Stimulated activated CD8-positive, alpha-beta memory T cell treated with anti-CD3 and anti-CD28 coated beads, Interleukin-12 subunit alpha, Interleukin-12 subunit beta, amount 100 ng/mL, for 1 hour (primary cell): ENCODE data around the gene SLC25A48.

ENCODE experiments used
- DNase-seq: peaks from one replicate; pipeline ENCODE4 v3.0.0-alpha.2; 2020; ENCODE audit warnings: low read depth

Gene SLC25A48

DNA sequence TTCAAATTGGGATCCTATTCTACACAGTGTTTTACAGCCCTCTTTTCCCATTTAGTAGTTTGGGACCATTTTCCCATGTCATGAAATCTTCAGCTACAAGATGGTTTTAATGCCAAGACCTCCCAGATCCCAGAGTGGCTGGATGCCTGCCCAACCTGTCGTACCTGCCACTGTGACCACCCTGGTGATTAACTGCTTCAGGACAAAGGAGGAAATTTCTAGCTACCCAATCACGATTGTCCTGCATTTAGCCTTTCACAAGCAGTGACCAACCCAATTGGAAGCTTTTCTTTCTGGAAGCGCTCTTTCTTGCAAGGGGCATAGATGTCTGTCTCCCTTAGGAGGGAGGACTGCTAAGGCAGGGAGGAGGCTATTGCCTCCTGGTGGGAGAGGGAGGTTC, 47.4 kb downstream of the SLC25A48 start:
- DNase-seq, result no peak

DNA sequence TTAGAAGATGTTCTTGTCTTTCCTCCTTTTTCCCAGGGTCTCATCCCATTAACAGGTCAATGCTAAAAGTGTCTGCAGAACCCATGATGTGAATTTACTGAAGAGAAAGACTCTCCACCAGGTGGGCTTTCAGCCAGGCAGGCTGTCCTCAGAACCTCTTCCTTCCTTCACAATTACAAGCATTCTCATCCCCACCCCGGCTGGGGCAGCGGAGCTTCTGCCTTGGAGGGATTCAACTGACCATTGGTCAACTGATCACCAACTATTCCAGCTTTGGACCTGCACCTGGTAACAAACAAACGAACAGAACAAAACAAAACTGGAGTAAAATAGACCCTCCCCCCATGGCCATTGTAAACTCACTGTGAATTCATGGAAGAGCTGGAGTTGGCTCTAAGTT, 48.6 kb downstream of the SLC25A48 start:
- no peak for DNase-seq

DNA sequence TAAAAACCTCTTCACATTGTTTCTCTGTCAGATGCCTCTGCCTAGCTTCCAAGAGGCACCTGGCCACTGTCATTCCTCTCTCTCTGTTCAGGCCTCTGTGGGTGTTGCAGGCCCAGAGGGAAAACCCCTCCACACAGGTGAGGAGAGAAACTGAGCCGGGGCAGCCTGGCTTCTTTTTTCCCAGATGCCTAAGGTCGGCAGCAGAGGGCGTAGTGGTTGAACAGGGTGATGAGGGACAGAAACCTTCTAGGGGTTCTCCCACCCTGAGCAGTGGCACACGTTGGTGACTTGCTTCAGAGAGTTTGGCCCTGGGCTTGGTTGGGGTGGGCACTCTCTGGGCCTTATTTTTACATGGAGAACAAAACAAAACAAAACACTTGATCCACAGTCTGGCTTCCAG, 49.0 kb downstream of the SLC25A48 start:
- no peak for DNase-seq

DNA sequence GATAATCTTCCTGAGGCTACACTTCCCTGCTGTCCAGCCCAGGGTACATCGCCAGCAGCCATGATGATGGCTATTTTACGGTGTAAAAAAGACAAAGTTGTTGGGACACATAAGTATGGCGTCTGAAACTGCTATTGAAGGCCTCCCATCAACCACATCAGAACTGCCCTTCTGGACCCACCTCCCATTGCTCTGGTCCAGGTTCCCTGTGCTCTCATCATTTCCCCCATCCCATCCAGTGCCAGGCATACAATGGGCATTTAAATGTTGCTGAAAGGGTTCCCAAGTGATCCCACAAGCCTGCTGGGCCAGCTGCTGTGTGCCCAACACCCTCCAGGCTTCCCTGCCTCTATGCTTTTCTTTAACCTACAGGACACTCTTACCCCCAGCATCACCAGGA, 50.6 kb downstream of the SLC25A48 start:
- no peak for DNase-seq

DNA sequence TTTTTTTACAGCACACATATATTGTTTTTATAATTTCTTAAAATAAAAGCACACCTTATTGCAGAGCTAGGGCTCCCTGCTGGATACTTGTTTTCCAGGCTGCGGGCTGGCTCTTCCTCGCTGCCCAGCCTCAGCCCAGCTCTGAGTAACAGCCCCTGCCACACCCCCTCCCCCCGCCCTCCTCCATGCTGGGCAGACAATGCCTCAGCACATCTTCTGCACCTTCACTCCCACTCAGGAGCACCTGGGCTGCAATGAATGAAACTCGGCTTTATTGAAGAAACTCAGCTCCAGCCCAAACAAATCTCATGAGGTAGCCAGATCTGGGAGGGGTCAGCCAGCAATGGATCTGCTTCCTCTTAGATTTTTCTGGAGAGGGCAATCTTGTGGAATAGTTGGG, 51.7 kb downstream of the SLC25A48 start:
- DNase-seq, result no peak

DNA sequence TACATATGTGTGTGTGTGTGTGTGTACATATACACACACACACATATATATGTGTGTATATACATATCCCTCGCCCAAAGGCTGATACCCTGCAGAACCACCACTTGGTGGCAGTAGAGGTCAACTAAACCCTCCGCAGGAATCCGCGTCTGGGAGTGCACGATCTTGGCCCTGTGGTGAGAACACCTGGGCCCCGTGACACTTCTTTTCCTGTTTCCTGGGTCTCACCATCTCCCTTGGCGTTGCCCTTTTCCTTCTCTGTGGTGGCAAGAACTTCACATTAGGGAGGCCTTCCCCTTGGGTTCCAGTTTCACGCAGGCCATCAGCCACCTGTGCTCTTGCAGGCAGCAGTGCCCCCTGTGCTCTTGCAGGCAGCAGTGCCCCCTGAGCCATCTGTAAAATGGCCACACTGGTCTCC, 53.0 kb downstream of the SLC25A48 start:
- peak; percentile 29 for DNase-seq

DNA sequence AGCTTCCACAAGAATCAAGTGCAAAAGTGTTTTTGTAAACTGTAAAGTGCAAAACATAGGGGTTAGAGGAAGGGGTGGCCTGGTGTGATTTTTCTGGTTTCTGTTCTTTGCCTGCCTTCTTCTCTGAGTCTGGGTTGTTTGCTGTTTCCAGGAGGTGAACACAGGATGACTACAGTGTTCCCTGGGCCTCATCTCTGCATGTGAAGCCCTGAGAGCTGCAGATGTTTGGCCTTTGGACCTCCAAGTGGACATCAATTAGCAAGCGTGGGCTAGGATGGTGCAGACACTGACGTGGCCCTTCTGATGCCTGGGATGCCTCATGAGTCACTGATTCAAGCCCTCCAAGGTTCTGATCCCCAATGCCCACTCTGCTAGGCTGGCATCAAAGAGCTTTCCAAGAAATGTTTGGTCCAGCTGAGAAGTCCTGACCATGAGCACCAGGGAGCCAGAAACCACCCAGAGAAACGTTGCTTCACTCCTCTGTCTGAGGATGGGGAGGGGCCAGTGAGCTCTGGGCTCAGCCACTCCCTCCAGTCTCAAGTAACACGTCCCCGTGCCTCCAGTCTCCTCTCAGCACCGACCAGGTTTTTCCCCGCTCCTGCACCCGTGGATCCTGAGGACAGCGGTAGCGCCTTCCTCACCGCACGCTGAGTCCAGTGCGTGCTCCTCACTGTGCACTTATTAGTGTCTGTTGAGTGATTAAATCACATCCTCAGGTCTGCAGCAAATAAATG, 53.6 kb downstream of the SLC25A48 start:
- DNase-seq, result no peak

DNA sequence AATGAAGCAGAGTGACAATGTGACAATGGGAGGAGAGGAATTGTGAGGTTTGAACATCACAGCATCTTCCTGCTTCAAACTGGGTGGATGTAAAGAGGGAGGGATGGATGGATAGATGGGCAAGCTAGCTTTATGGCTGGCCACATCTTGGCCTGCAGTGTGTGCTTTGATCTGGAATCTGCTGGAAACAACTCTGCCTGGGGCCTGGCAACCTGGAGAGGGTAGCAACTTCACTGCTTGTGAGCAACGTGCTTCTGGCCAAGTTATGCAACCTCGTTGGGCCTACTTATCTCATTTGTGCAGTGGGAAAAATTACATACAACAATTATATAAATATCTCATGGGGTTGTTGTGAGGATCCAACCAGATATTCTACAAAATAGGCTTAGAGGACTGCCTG, 55.8 kb downstream of the SLC25A48 start:
- no peak for DNase-seq

DNA sequence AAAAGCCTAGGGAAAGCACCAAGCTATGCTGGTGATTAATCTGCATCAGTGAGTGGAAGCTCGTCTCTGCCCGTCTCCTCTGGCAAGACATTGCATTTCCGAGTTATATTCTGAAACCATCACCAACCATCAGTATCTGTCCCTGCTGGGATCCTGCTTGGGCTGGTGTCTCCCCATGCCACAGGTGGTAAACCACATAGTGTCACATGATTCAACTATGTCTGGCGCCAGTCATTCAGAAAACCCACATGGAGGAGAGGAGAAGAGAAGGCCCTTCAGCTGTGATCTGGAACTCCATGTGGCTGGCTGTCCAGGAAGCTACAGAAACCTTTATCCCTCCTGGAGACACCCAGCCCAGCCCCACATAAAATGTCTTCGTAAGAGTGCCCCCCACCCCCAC, 56.4 kb downstream of the SLC25A48 start:
- DNase-seq, result no peak

DNA sequence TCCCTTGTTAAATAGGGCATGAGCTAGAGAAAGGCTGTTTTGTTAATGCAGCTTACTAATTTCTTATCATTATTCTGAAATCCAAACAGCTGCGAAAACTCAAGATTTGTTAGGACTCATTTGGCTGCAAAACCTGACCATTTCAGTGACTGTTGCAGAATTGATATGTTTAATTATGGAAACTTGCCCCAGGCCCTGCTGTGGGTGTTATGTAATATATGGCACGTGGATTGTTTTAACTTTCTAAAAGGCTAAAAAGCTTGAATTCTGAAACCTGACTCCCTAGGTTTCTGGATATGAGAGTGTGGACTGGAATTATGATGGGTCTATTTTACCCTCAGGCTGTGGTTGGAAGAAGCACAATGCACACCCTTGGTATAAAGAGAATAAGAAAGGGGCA, 56.8 kb downstream of the SLC25A48 start:
- DNase-seq, result no peak

DNA sequence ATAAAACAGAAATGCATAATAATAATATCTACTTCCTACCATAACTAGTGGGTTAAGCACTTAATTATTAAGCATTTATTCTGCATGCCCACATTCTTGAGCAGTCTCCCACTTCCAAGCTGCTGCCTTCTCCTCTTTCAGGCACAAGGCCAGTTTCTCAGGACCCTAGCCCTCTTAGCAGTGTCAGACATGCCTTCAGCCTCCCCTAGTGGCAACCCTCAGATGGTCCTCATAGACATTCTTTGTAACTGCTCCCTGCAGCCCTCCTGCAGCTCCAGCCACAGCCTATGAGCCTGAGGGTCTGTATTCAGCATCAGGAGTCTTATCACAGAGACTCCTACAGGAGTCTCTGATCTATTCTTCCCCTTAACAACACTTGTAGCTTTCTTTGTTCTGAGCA, 57.3 kb downstream of the SLC25A48 start:
- no peak for DNase-seq

DNA sequence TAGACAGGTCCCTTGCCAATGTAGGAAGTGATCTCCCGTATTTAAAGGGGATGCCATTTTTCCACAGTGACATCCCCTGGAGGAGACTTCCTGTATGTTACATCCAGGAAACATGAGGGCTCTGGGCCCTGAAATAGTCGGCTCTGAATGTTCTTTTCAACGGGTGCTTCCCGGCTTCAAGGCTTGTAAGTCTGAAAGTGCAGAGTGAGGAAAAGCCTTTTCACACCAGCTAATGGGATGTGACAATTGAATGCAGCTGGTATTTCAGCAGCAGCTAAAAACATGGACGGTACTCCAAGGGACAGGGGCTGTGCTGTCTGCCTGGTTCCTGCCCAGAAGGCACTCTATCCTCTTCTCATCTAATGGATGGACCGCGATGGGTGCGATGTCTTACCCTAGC, 59.8 kb downstream of the SLC25A48 start:
- no peak for DNase-seq

DNA sequence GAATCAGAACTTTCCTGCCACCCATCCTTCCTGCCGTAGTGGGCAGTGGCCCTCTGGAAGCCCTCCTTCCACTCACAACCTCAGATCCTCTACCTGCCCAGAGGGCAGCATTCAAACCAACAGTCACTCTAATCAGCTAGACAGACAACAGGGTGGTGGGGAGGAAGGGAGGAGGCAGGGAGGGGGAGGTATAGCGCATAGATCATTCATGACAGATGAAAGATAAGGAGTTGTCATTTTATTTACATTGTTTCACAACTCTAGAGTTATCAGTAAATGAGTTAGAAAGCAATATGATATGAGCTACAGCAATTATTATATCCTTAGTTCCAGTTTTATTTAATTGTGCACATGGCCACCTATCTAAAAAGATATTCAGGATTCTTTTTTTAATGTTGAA, 60.3 kb downstream of the SLC25A48 start:
- DNase-seq, result no peak

DNA sequence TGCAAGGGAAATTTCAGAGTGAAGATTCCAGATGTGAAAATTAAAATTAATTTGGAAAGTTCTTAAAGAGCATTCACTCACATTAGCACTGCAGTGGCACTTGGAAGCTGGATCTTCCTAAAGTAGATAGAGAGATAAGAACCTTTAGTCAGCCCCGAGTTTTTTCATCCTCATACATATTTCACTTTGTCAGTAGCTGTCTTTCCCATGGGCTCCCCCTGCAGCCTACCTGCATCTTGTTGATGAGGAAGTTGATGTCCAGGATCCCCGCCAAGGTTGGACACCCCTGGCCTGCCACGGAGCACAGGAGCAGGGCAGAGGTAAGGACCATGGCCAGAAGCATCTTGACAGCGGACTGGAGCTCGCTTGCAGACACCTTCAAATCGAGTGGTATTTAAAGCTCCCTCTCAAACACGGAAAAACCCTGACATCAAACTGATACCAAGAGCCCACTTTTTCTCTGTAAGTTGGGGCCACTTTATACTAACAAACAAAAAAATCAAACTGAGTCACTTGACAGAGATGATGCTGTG, 61.1 kb downstream of the SLC25A48 start, which contains the start of gene IL9:
IL9 (minus strand) TSS at position 368 of the 533 bp plus-strand sequence; CDS start at position 343, 25 bp downstream.
- DNase-seq, result no peak

DNA sequence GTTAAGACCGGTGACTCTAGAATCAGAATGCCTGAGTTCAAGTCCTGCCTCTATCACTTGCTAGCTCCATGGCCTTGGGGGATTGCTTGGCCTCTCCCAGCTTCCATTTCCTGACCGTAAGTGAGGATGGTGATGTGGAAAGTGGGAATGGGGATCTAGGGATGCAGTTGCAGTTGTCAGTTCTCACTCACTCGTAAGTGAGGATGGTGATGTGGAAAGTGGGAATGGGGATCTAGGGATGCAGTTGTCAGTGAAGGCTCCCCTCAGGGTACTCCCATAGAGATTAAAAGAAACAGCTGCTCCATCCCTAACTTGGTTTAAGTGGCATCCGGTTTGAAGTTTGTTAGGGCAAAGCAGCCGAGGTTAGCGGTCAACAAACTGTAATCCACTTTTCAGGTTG, 64.2 kb downstream of the SLC25A48 start:
- DNase-seq, result no peak

DNA sequence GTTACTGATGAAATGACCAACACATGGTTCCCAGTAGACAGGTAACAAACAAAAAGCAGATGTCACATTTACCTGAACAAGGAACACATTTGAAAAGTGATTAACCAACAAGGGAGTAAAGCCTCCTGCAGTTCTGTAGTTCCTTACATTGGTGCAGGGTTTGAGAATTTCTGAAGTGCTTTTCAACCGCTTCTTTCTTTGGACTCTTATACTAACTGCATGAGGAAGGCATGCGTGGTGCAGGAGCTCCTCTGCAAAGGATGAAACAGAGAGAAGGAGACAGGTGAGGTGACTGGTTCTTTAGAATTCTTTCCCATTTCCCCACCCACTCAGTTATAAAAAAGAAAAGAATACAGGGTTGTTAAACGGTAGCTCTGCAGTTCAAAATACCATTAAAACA, 65.8 kb downstream of the SLC25A48 start:
- no peak for DNase-seq

DNA sequence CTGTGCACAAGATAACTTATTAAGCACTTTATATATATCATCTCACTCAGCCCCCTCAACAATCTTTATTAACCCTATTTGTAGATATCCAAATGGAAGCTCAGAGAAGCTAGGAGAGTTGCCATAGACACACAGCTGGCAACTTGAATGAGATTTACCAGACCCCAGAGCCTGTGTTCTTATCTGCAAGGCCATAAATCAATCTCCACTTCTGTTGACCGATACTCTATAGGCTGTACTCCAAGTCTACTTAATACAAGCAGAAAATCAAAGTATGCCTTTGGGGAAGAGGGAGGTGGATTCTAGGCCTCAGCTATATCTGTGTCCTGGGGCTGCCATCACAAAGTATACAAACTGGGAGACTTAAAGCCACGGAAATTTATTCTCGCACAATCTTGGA, 67.2 kb downstream of the SLC25A48 start:
- no peak for DNase-seq

DNA sequence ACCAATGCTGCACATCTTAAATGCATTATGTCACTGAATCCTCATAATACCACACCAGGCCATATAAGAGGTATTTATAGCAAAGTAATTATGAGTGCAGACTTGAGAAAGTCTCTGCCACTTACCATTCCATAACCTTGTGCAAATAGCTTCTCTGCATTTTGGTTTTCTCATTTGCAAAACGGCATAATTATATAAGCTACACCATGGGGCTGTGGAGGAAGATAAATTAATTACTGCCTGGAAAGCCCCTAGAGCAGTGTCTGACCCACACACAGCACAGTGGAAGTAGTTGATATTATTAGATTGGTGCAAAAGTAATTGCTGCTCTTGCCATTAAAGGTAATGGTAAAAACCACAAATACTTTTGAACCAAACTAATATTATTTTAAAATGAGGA, 70.7 kb downstream of the SLC25A48 start:
- DNase-seq, result no peak

DNA sequence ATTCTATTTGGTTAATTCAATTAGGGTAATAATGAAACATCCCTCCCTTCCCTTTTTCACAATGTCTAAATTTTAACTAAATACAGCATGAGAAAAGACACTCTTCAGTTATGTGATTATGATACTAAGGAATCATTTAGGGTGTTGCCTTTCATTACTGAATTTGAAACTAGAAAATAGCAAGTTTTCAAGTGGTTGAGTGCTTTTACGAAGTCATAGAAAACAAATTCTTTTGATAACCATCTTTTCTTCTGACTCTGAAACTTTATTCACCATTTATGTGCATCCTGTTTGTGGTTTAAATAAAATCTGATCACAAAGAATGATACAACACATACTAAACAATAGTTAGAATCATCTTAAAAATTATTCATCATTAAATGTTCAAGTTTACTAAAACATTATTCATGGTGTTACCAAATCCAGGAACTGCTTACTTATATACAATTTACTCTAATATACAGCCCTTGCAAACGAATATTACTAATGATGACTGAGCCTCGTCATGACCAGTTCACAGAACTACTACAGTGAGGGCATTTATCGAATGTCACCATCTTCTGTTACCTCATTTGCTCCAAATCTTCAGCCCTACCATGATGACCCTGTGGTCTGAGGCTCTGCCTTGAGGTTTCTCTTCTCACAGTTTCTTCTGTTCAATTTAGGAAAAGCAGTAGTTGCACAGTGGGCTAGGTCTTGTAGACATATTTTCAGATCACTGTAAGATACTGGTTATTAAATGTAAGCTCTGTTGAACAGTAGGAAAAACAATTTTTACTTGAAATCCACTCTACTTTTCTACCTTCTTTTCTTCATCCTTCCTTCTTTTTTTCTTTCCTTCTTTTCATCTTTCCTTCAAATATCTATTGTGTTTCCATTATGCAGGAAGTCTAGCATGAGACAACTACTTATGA, 79.5 kb downstream of the SLC25A48 start:
- no peak for DNase-seq

DNA sequence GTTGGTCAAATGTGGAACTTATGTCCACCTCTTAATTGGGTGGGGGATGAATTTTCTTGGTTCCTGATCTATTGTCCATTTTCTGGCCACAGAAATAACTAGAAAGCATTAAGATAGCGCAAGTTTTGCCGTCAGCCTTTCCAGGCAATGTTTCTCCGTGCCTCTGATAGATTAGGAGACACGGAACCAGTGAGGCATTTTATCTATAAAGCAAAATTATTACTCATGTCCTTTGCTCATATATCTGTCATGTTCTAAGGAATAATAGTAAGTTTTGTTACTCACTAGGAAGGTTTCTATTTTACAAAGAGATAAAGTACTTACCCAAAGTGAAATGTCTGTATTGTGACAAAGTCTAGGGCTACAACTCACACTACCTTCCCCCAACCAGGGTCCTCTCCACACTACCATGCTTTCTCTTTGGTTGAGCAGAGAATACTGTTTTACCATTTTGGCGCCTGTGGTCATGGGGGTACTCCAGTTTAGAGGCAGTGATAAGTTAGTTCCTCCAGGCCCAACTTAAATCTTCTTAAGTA, 81.1 kb downstream of the SLC25A48 start:
- no peak for DNase-seq

DNA sequence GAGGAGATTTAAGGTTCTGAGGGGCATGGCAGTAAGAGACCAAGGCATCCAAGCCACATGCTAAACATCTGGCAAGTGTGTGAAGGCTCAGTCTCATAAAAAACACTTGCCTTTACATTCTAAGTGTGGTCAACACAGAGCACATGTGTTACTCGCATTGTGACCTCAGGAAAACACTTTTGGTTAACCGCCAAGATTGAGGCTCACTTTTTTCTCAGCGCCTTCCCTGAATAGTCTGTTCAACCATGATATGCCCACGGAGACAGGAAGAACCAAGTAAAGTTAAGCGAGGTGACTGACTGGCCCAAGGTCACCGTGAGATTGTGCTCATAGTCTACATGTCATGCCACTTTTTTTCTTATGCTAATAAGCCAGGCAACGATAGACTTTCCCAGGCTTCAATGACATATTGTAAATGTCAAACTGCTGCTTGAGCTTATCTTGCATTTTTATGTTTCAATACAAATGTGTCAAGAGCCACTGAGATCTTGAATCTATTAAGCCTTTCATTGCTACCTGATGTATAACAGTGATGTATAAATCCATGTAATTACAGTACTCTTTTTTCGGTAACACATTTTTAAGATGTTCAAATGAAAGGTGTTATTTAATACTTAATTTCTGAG, 82.3 kb downstream of the SLC25A48 start:
- no peak for DNase-seq

DNA sequence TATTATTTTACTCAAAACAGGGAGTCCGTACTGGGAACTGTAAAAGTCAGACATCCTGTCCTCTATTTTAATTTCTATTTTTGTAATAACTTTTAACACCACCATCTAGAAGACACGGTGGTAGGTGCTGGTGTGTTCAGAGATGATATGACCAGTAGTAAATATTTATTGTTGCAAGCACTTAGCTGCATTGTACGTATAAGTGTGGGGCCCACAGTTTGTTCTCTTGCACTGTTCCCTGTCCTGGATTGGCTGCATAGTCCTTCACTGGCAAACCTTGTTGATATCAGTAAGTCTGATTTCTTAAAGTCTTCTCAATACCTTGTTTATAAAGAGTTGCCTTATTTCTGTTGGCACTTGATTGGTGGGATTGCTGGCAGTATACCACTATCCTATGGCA, 85.7 kb downstream of the SLC25A48 start:
- DNase-seq, result no peak
